PC-3 (cell line): ENCODE data around the gene TEP1. TPM values are rescaled to one million over a fixed set of nuclear protein-coding genes. Genes with fewer than 3 reads are reported as not detected.
A peak's percentile ranks its signal among the peaks of the same experiment; 100 is the strongest.
"Not testable (repeated sequence)": the region's sequence is repeated elsewhere in the genome, so short reads cannot be mapped to it uniquely, and the experiment has no call there.

Experiments used
- ATAC-seq: fragments of 200-7000 bp; cut with Tn5 transposase; 2 replicates; pipeline ENCODE4 v1.9.1; 2020; ENCODE audit warnings: mild to moderate bottlenecking, moderate library complexity
- BruUV-seq: library from RNA; stranded (reverse); fragments of 400-500 nt; replicated peaks from 2 replicates; lab custom pipeline; 2021; lab: Mats Ljungman, UMichigan
- CTCF ChIA-PET: fragments of 300-600 bp; sonication (Branson Sonifier 250); formaldehyde crosslinking; loops from one replicate; lab custom pipeline; 2022; ENCODE audit warnings: antibody characterized with exemption; lab: Charles Lee
- POLR2A ChIA-PET: fragments of 300-600 bp; sonication (Branson Sonifier 250); formaldehyde crosslinking; loops from one replicate; lab custom pipeline; 2022; ENCODE audit warnings: antibody characterized with exemption; ENCODE audit not compliant: unreplicated experiment; lab: Charles Lee
- DNase-seq: peaks from one replicate; pipeline ENCODE4 v3.0.0-alpha.2; 2015
- H2AFZ ChIP-seq: fragments of 300-600 bp; sonication (generic); 2 replicates; pipeline ENCODE4 v1.6.0; 2016; ENCODE audit warnings: antibody characterized with exemption, low read length
- H3F3A ChIP-seq: fragments of 300-600 bp; sonication (generic); one replicate; pipeline ENCODE4 v1.6.0; 2017; ENCODE audit warnings: antibody characterized with exemption, low read length, control low read depth, mild to moderate bottlenecking; ENCODE audit not compliant: unreplicated experiment
- H3K27ac ChIP-seq: fragments of 300-600 bp; sonication (generic); 2 replicates; pipeline ENCODE4 v1.5.1; 2016; ENCODE audit warnings: mild to moderate bottlenecking, low read length
- H3K27me3 ChIP-seq: fragments of 300-600 bp; sonication (generic); 2 replicates; pipeline ENCODE4 v1.6.1; 2016; ENCODE audit warnings: low read length, mixed read lengths
- H3K36me3 ChIP-seq: fragments of 300-600 bp; sonication (generic); 2 replicates; pipeline ENCODE4 v1.6.1; 2016; ENCODE audit warnings: low read depth, mixed run types, low read length, mixed read lengths
- H3K4me1 ChIP-seq: fragments of 300-600 bp; sonication (generic); 2 replicates; pipeline ENCODE4 v1.5.1; 2016; ENCODE audit warnings: low read length; ENCODE audit not compliant: insufficient read depth
- H3K4me2 ChIP-seq: fragments of 300-600 bp; sonication (generic); 2 replicates; pipeline ENCODE4 v1.6.0; 2016; ENCODE audit warnings: low read length
- H3K4me3 ChIP-seq: fragments of 300-600 bp; sonication (generic); 2 replicates; pipeline ENCODE4 v1.5.1; 2016; ENCODE audit warnings: mild to moderate bottlenecking, low read length, mixed read lengths
- H3K79me2 ChIP-seq: fragments of 300-600 bp; sonication (generic); 2 replicates; pipeline ENCODE4 v1.6.1; 2017; ENCODE audit warnings: low read length, mixed read lengths
- H3K9ac ChIP-seq: fragments of 300-600 bp; sonication (generic); 2 replicates; pipeline ENCODE4 v1.6.0; 2016; ENCODE audit warnings: mild to moderate bottlenecking, low read length
- H3K9me2 ChIP-seq: fragments of 300-600 bp; sonication (generic); replicated peaks from 2 replicates; pipeline ENCODE4 v1.6.1; 2016; ENCODE audit warnings: mixed run types, low read length, mixed read lengths
- H3K9me3 ChIP-seq: fragments of 300-600 bp; sonication (generic); 2 replicates; pipeline ENCODE4 v1.6.1; 2016; ENCODE audit warnings: low read length, mixed read lengths
- H4K20me1 ChIP-seq: fragments of 300-600 bp; sonication (generic); 2 replicates; pipeline ENCODE4 v1.6.1; 2016; ENCODE audit warnings: low read length, mixed read lengths
- CTCF ChIP-seq: fragments of 300-600 bp; sonication (generic); conservative IDR thresholded peaks from 2 replicates; pipeline ENCODE4 v1.5.1; 2017; ENCODE audit warnings: antibody characterized with exemption, low read depth, mild to moderate bottlenecking, low read length
- EZH2 ChIP-seq: fragments of 300-600 bp; sonication (generic); IDR thresholded peaks from one replicate; pipeline ENCODE4 v1.6.1; 2017; ENCODE audit warnings: antibody characterized with exemption, mild to moderate bottlenecking, low read length; ENCODE audit not compliant: unreplicated experiment
- EZH2phosphoT487 ChIP-seq: fragments of 300-600 bp; sonication (generic); IDR thresholded peaks from 2 replicates; pipeline ENCODE4 v1.6.1; 2018; ENCODE audit warnings: mild to moderate bottlenecking, antibody characterized with exemption, low read length, borderline replicate concordance
- intact Hi-C: fragments of 100-400 bp; cut with micrococcal nuclease; formaldehyde crosslinking; loops from 2 replicates; pipeline ENCODE4 v1.9.0; 2023
- total RNA-seq: library from RNA; depleted of rRNA; stranded (reverse); fragments of >200 nt; gene quantifications from 2 replicates; pipeline ENCODE4 v1.2.3, GENCODE V29; 2014

TEP1 gene
- total RNA-seq, 1 experiment from 2014 or later: 8.9 TPM

GRCh38 chr14:20454516-20455354 is 41.4 kb upstream of the TEP1 start, which contains the start of the genes APEX1 and OSGEP:
TSS of gene APEX1 (plus strand) at chr14:20455226. CDS start at chr14:20455646, 420 bp downstream.
TSS of gene OSGEP (minus strand) at chr14:20454812. CDS start at chr14:20454683, 129 bp downstream.
- DNase-seq (peak; percentile 99), ATAC-seq (peak; percentile 86)
- Histone ChIP-seq H3F3A (no peaks in the 10 kb centered on the region), H3K27ac (peak within 1 kb of the TSS; percentile 93), H4K20me1 (0 out of 2 replicates have a peak, but pooled peaks cover 6% of the 10 kb centered on the region), H3K4me3 (peak within 1 kb of the TSS; percentile 82), H2AFZ (peak within 1 kb of the TSS; percentile 80), H3K4me2 (peak within 1 kb of the TSS; percentile 96), H3K79me2 (peaks cover 62% of the 10 kb centered on the region), H3K36me3 (peaks cover 46% of the 10 kb centered on the region), H3K9me2 (no peaks in the 10 kb centered on the region), H3K9ac (peak within 1 kb of the TSS; percentile 87), H3K9me3 (no peaks in the 10 kb centered on the region), H3K4me1 (peaks cover 14% of the 10 kb centered on the region), H3K27me3 (no peaks in the 10 kb centered on the region)
- no TSS peak for BruUV-seq
- intact Hi-C loops: loop anchor here (1.0 kb wide), 5 partner anchors 41 to 159 kb away; partner anchors contain the start of genes PARP2 and TEP1
- CTCF ChIA-PET: interaction anchor here (0.6 to 1.6 kb wide), 3 partner anchors 39 to 111 kb away, joined by 3 to 11 read pairs (median 3); partner anchors contain the start of genes PARP2 and TEP1
- POLR2A ChIA-PET: interaction anchor here (0.6 to 1.9 kb wide), 4 partner anchors 37 to 112 kb away, joined by 3 to 18 read pairs (median 4); partner anchors contain the start of genes PARP2 and TEP1
- TF ChIP-seq EZH2phosphoT487 (no peak), CTCF (no peak), EZH2 (no peak)

GRCh38 chr14:20452831-20453230 is 39.5 kb upstream of the TEP1 start:
- POLR2A ChIA-PET, intact Hi-C loops: not testable (repeated sequence)

GRCh38 chr14:20446889-20447288 is 33.6 kb upstream of the TEP1 start:
- TF ChIP-seq EZH2: no peak
- no peak for TF ChIP-seq EZH2phosphoT487
- TF ChIP-seq CTCF: no peak
- Histone ChIP-seq H3F3A (no peaks in the 10 kb centered on the region), H3K27me3 (no peaks in the 10 kb centered on the region), H3K79me2 (no peaks in the 10 kb centered on the region), H3K4me3 (no peak overlapping the region), H3K9ac (no peak overlapping the region), H2AFZ (no peak overlapping the region), H3K4me1 (no peaks in the 10 kb centered on the region), H3K27ac (no peak overlapping the region), H3K4me2 (no peak overlapping the region), H3K9me3 (no peaks in the 10 kb centered on the region), H3K9me2 (no peaks in the 10 kb centered on the region), H3K36me3 (peaks cover 58% of the 10 kb centered on the region), H4K20me1 (no peaks in the 10 kb centered on the region)
- no TSS peak for BruUV-seq
- intact Hi-C loops: no loop called here
- ChIA-PET CTCF (no interaction called here), POLR2A (no interaction called here)
- DNase-seq: no peak
- no peak for ATAC-seq

More at GRCh38 chr14:20452831-20453230, 39.5 kb upstream of the TEP1 start:
- peaks cover 53% of the 10 kb centered on the region for H3K36me3 ChIP-seq
- ATAC-seq, H3K9ac ChIP-seq, H3F3A ChIP-seq, H3K27ac ChIP-seq, H4K20me1 ChIP-seq, DNase-seq, CTCF ChIA-PET, H3K4me2 ChIP-seq, H3K27me3 ChIP-seq, H2AFZ ChIP-seq, H3K4me3 ChIP-seq, H3K9me3 ChIP-seq, H3K9me2 ChIP-seq: not testable (repeated sequence)
- TSS peak; percentile 3 for BruUV-seq
- peaks cover 12% of the 10 kb centered on the region for H3K4me1 ChIP-seq
- peaks cover 50% of the 10 kb centered on the region for H3K79me2 ChIP-seq

GRCh38 chr14:20443650-20444049 is 30.3 kb upstream of the TEP1 start:
- H3K9me2 ChIP-seq, H3K4me2 ChIP-seq, H3K4me1 ChIP-seq, DNase-seq, BruUV-seq, H3F3A ChIP-seq, ATAC-seq, H2AFZ ChIP-seq, CTCF ChIA-PET, POLR2A ChIA-PET, H3K79me2 ChIP-seq, H3K27me3 ChIP-seq, H3K4me3 ChIP-seq, H3K27ac ChIP-seq, intact Hi-C loops, H3K9me3 ChIP-seq, H3K9ac ChIP-seq, H4K20me1 ChIP-seq: not testable (repeated sequence)
- H3K36me3 ChIP-seq: peaks cover 33% of the 10 kb centered on the region
